ENCODE measurements around the gene CNST. TPM values are rescaled to one million over a fixed set of nuclear protein-coding genes. Genes with fewer than 3 reads are reported as not detected.

Gene CNST
- total and polyA plus RNA-seq, 9 of the 15 experiments (the other 6 are each of a cell fraction or from before 2014, with no cell fraction given): 17.0 to 55.3 (median 30.8) TPM

DNA sequence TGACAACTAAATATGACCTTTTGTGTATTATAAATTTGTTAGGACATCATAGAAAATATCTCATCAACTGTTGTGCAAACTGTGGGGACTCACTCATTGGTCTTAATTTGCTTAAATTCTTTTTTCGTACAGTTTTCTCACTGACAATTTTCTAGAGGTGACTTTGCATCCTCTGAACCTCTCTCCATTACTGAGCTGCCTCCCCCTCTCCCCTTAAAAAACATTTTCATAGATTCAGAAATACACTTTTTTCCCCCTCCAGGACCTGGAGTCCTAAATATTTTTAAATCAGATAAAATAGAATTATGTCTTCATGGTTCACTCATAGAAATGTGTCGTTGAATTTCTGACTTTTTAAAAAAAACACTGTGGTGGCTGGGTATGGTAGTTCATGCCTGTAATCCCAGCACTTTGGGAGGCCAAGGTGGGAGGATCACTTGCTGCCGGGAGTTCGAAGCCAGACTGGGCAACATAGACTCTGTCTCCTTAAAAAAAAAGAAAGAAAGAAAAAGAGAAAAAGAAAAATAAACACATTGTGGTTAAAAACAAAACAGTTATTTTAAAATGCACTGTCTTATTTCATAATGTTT, 1.5 kb downstream of the CNST start (continued):
- 0 out of 2 replicates have a peak, but pooled peaks have one; percentile 33 for TF ChIP-seq BCOR (IDR thresholded peaks at IDR 0.05)
- no peak for TF ChIP-seq ZNF274 (IDR thresholded peaks at IDR 0.05; ENCODE audit: borderline replicate concordance, low read depth, low read length)
- TF ChIP-seq RBM17 (IDR thresholded peaks at IDR 0.05; ENCODE audit: borderline replicate concordance, low read depth, low read length): no peak
- TF ChIP-seq BACH1 (tag; IDR thresholded peaks at IDR 0.05): no peak
- TF ChIP-seq LCOR (CRISPR knock-in tag; IDR thresholded peaks at IDR 0.05): peak; percentile 47; the same call in 1 of the 2 replicates
- TF ChIP-seq, protein P1, sequence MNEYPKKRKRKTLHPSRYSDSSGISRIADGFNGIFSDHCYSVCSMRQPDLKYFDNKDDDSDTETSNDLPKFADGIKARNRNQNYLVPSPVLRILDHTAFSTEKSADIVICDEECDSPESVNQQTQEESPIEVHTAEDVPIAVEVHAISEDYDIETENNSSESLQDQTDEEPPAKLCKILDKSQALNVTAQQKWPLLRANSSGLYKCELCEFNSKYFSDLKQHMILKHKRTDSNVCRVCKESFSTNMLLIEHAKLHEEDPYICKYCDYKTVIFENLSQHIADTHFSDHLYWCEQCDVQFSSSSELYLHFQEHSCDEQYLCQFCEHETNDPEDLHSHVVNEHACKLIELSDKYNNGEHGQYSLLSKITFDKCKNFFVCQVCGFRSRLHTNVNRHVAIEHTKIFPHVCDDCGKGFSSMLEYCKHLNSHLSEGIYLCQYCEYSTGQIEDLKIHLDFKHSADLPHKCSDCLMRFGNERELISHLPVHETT (CRISPR knock-in tag; conservative IDR thresholded peaks at IDR 0.05 in 1 of 2, IDR thresholded peaks at IDR 0.05 in 1 of 2): 0 out of 4 replicates have a peak, but pooled peaks of 1 of the 2 experiments have one; percentile 19
- TF ChIP-seq, protein P2, sequence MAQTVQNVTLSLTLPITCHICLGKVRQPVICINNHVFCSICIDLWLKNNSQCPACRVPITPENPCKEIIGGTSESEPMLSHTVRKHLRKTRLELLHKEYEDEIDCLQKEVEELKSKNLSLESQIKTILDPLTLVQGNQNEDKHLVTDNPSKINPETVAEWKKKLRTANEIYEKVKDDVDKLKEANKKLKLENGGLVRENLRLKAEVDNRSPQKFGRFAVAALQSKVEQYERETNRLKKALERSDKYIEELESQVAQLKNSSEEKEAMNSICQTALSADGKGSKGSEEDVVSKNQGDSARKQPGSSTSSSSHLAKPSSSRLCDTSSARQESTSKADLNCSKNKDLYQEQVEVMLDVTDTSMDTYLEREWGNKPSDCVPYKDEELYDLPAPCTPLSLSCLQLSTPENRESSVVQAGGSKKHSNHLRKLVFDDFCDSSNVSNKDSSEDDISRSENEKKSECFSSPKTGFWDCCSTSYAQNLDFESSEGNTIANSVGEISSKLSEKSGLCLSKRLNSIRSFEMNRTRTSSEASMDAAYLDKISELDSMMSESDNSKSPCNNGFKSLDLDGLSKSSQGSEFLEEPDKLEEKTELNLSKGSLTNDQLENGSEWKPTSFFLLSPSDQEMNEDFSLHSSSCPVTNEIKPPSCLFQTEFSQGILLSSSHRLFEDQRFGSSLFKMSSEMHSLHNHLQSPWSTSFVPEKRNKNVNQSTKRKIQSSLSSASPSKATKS (CRISPR knock-in tag; IDR thresholded peaks at IDR 0.05): 0 out of 2 replicates have a peak, but pooled peaks have one; percentile 12
- TF ChIP-seq ELF2 (CRISPR knock-in tag; IDR thresholded peaks at IDR 0.05): 0 out of 2 replicates have a peak, but pooled peaks have one; percentile 56
- TF ChIP-seq, protein P3, sequence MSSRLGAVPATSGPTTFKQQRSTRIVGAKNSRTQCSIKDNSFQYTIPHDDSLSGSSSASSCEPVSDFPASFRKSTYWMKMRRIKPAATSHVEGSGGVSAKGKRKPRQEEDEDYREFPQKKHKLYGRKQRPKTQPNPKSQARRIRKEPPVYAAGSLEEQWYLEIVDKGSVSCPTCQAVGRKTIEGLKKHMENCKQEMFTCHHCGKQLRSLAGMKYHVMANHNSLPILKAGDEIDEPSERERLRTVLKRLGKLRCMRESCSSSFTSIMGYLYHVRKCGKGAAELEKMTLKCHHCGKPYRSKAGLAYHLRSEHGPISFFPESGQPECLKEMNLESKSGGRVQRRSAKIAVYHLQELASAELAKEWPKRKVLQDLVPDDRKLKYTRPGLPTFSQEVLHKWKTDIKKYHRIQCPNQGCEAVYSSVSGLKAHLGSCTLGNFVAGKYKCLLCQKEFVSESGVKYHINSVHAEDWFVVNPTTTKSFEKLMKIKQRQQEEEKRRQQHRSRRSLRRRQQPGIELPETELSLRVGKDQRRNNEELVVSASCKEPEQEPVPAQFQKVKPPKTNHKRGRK (tag; IDR thresholded peaks at IDR 0.05): peak; percentile 18; the same call in 1 of the 2 replicates
- peak; percentile 18 for TF ChIP-seq SAP30 (IDR thresholded peaks at IDR 0.05; ENCODE audit: borderline replicate concordance, insufficient read depth, low read depth, low read length, poor library complexity, severe bottlenecking)

Measured in K562 (cell line).